Measurements from ENCODE around the gene BTRC.

GRCh38 chr10:101453318-101453717, 99.4 kb downstream of the BTRC start:
- TF ChIP-seq CTCF (IDR thresholded peaks at IDR 0.05) (no peak), POLR2A (IDR thresholded peaks at IDR 0.05) (no peak)
